Neural crest cell (in vitro differentiated cells): ENCODE measurements around the gene COQ10A. TPM values are rescaled to one million over a fixed set of nuclear protein-coding genes. Genes with fewer than 3 reads are reported as not detected.
A peak's percentile ranks its signal among the peaks of the same experiment; 100 is the strongest.
"Not testable (repeated sequence)": the region's sequence is repeated elsewhere in the genome, so short reads cannot be mapped to it uniquely, and the experiment has no call there.

ENCODE experiments used
- DNase-seq: peaks from one replicate; pipeline ENCODE4 v3.0.0; 2021; ENCODE audit warnings: low read depth, mixed read lengths, low spot score
- H3K27ac Mint-ChIP-seq: one replicate; pipeline ENCODE4 v1.8.0; 2021; ENCODE audit warnings: mild to moderate bottlenecking, mixed read lengths; ENCODE audit not compliant: unreplicated experiment
- H3K27me3 Mint-ChIP-seq: 2 replicates; pipeline ENCODE4 v1.8.0; 2021; ENCODE audit warnings: low read depth, mild to moderate bottlenecking, mixed read lengths
- H3K36me3 Mint-ChIP-seq: 2 replicates; pipeline ENCODE4 v1.8.0; 2021; ENCODE audit warnings: low read depth, mild to moderate bottlenecking, mixed read lengths
- H3K4me1 Mint-ChIP-seq: 2 replicates; pipeline ENCODE4 v1.8.0; 2021; ENCODE audit warnings: mixed read lengths
- H3K4me3 Mint-ChIP-seq: one replicate; pipeline ENCODE4 v1.8.0; 2021; ENCODE audit warnings: mild to moderate bottlenecking, mixed read lengths
- H3K9me3 Mint-ChIP-seq: 2 replicates; pipeline ENCODE4 v1.8.0; 2021; ENCODE audit warnings: mixed read lengths
- CTCF ChIP-seq: fragments of 200-600 bp; sonication (generic); conservative IDR thresholded peaks from 2 replicates; pipeline ENCODE4 v1.5.0; 2021; ENCODE audit warnings: antibody characterized with exemption, mild to moderate bottlenecking
- total RNA-seq: library from RNA; stranded (reverse); gene quantifications from 2 replicates; pipeline ENCODE4 v1.2.1, GENCODE V29; 2021

The COQ10A gene
- total RNA-seq, 1 donor from 2014 or later, result 23.3 TPM

GRCh38 chr12:56267443-56268071 lies 815 bp downstream of the COQ10A start:
- H3K9me3 Mint-ChIP-seq, result no peaks in the 10 kb centered on the region

GRCh38 chr12:56271031-56271430 lies 4.3 kb downstream of the COQ10A start:
- no peak for DNase-seq
- Mint-ChIP-seq H3K27ac (no peak overlapping the region), H3K36me3 (peaks cover 22% of the 10 kb centered on the region), H3K27me3 (no peaks in the 10 kb centered on the region), H3K4me3 (no peak overlapping the region), H3K9me3 (no peaks in the 10 kb centered on the region), H3K4me1 (peaks cover 16% of the 10 kb centered on the region)
- peak; percentile 52 for TF ChIP-seq CTCF

More at GRCh38 chr12:56267443-56268071, 815 bp downstream of the COQ10A start:
- H3K4me1 Mint-ChIP-seq, result peaks cover 16% of the 10 kb centered on the region
- H3K27me3 Mint-ChIP-seq, result no peaks in the 10 kb centered on the region
- no peak for TF ChIP-seq CTCF
- H3K36me3 Mint-ChIP-seq, result peaks cover 9% of the 10 kb centered on the region
- DNase-seq, result no peak
- peak overlapping the region; percentile 92 for H3K4me3 Mint-ChIP-seq
- no peak overlapping the region for H3K27ac Mint-ChIP-seq

- H3K4me1 Mint-ChIP-seq, H3K9me3 Mint-ChIP-seq, H3K27ac Mint-ChIP-seq, DNase-seq, H3K27me3 Mint-ChIP-seq, H3K4me3 Mint-ChIP-seq: not testable (repeated sequence)
- peaks cover 22% of the 10 kb centered on the region for H3K36me3 Mint-ChIP-seq
Observed at GRCh38 chr12:56272468-56272867, 5.7 kb downstream of the COQ10A start.

GRCh38 chr12:56274299-56274698 lies 7.6 kb downstream of the COQ10A start:
- Mint-ChIP-seq H3K36me3 (peaks cover 26% of the 10 kb centered on the region), H3K27me3 (no peaks in the 10 kb centered on the region), H3K4me3 (no peak overlapping the region), H3K9me3 (no peaks in the 10 kb centered on the region), H3K27ac (no peak overlapping the region), H3K4me1 (no peaks in the 10 kb centered on the region)
- TF ChIP-seq CTCF, result no peak
- no peak for DNase-seq

- Mint-ChIP-seq H3K27ac (no peak overlapping the region), H3K4me1 (no peaks in the 10 kb centered on the region), H3K36me3 (peaks cover 23% of the 10 kb centered on the region), H3K9me3 (no peaks in the 10 kb centered on the region), H3K4me3 (no peak overlapping the region), H3K27me3 (no peaks in the 10 kb centered on the region)
- no peak for DNase-seq
- no peak for TF ChIP-seq CTCF
Observed at GRCh38 chr12:56278905-56279304, 12.2 kb downstream of the COQ10A start.

- TF ChIP-seq CTCF, result no peak
- DNase-seq, result no peak
- Mint-ChIP-seq H3K27me3 (no peaks in the 10 kb centered on the region), H3K4me1 (no peaks in the 10 kb centered on the region), H3K9me3 (no peaks in the 10 kb centered on the region), H3K27ac (no peak overlapping the region), H3K4me3 (no peak overlapping the region), H3K36me3 (peaks cover 20% of the 10 kb centered on the region)
Observed at GRCh38 chr12:56280849-56281248, 14.1 kb downstream of the COQ10A start.
